GM21360 (cell line): Measurements from ENCODE around the gene FHL2.
A peak's percentile ranks its signal among the peaks of the same experiment; 100 is the strongest.
"Not testable (repeated sequence)": the region's sequence is repeated elsewhere in the genome, so short reads cannot be mapped to it uniquely, and the experiment has no call there.

Source experiments
- ATAC-seq: cut with Tn5 transposase; IDR thresholded peaks from one replicate; pipeline ENCODE4 v1.9.1; 2021; ENCODE audit warnings: mild to moderate bottlenecking, moderate library complexity; ENCODE audit not compliant: unreplicated experiment

FHL2 gene

GRCh38 chr2:105344704-105345345, 54.0 kb downstream of the FHL2 start:
- no peak for ATAC-seq

GRCh38 chr2:105339414-105339813, 59.4 kb downstream of the FHL2 start:
- ATAC-seq: no peak

- peak; percentile 7 for ATAC-seq
Observed at GRCh38 chr2:105338020-105338385, 60.8 kb downstream of the FHL2 start.

- ATAC-seq: peak; percentile 86
Observed at GRCh38 chr2:105337122-105338019, 61.5 kb downstream of the FHL2 start, which contains the start of gene C2orf49. C2orf49 (plus strand) TSS chr2:105337540; CDS start chr2:105337588, 48 bp downstream.

GRCh38 chr2:105336786-105337121, 62.1 kb downstream of the FHL2 start:
- ATAC-seq: no peak

GRCh38 chr2:105335469-105335868, 63.4 kb downstream of the FHL2 start:
- no peak for ATAC-seq

- no peak for ATAC-seq
Observed at GRCh38 chr2:105334211-105334610, 64.6 kb downstream of the FHL2 start.

- no peak for ATAC-seq
Observed at GRCh38 chr2:105330681-105331375, 68.0 kb downstream of the FHL2 start.

GRCh38 chr2:105329561-105330495, 69.0 kb downstream of the FHL2 start, which contains the start of gene TGFBRAP1:
TGFBRAP1 (minus strand) TSS chr2:105329735; CDS start chr2:105308301, 21,434 bp downstream.
- ATAC-seq: peak; percentile 72

- peak; percentile 2 for ATAC-seq
Observed at GRCh38 chr2:105329197-105329554, 69.7 kb downstream of the FHL2 start.

GRCh38 chr2:105328281-105329196, 70.3 kb downstream of the FHL2 start:
- no peak for ATAC-seq

- ATAC-seq: no peak
Observed at GRCh38 chr2:105327690-105328089, 71.2 kb downstream of the FHL2 start.

GRCh38 chr2:105327271-105327670, 71.6 kb downstream of the FHL2 start:
- ATAC-seq: not testable (repeated sequence)

- no peak for ATAC-seq
Observed at GRCh38 chr2:105325389-105325963, 73.4 kb downstream of the FHL2 start.

- no peak for ATAC-seq
Observed at GRCh38 chr2:105324732-105325131, 74.1 kb downstream of the FHL2 start.

- no peak for ATAC-seq
Observed at GRCh38 chr2:105324101-105324500, 74.8 kb downstream of the FHL2 start.

GRCh38 chr2:105323111-105323510, 75.7 kb downstream of the FHL2 start:
- ATAC-seq: no peak

- no peak for ATAC-seq
Observed at GRCh38 chr2:105321875-105322646, 76.8 kb downstream of the FHL2 start.
